Endodermal cell (in vitro differentiated cells): ENCODE measurements around the gene BOC. TPM values are rescaled to one million over a fixed set of nuclear protein-coding genes. Genes with fewer than 3 reads are reported as not detected.
A peak's percentile ranks its signal among the peaks of the same experiment; 100 is the strongest.

ENCODE experiments used
- DNase-seq: peaks from one replicate; pipeline ENCODE4 v3.0.0-alpha.2; 2017
- H3K27ac ChIP-seq: 2 replicates; pipeline ENCODE4 v1.5.1; 2013; ENCODE audit warnings: mild to moderate bottlenecking, low read depth, low read length, moderate library complexity
- H3K27me3 ChIP-seq: 2 replicates; pipeline ENCODE4 v1.6.1; 2013; ENCODE audit warnings: mild to moderate bottlenecking, low read length, moderate library complexity; ENCODE audit not compliant: insufficient read depth, control insufficient read depth, poor library complexity, severe bottlenecking
- H3K36me3 ChIP-seq: 2 replicates; pipeline ENCODE4 v1.7.0; 2013; ENCODE audit warnings: mild to moderate bottlenecking, low read length, moderate library complexity; ENCODE audit not compliant: control insufficient read depth, insufficient read depth
- H3K4me1 ChIP-seq: one replicate; pipeline ENCODE4 v1.7.0; 2013; ENCODE audit warnings: low read length; ENCODE audit not compliant: control insufficient read depth, insufficient read depth
- H3K4me3 ChIP-seq: 2 replicates; pipeline ENCODE4 v1.5.1; 2013; ENCODE audit warnings: mild to moderate bottlenecking, low read length, moderate library complexity
- H3K9ac ChIP-seq: 2 replicates; pipeline ENCODE4 v1.6.1; 2013; ENCODE audit warnings: mild to moderate bottlenecking, low read length, moderate library complexity; ENCODE audit not compliant: poor library complexity, severe bottlenecking; ENCODE audit errors: extremely low read depth
- H3K9me3 ChIP-seq: 2 replicates; pipeline ENCODE4 v1.6.1; 2013; ENCODE audit warnings: mild to moderate bottlenecking, low read length, moderate library complexity; ENCODE audit not compliant: control insufficient read depth
- H3K27ac Mint-ChIP-seq: 2 replicates; pipeline ENCODE4 v1.8.0; 2020; ENCODE audit warnings: mixed read lengths
- H3K27me3 Mint-ChIP-seq: 2 replicates; pipeline ENCODE4 v1.8.0; 2021; ENCODE audit warnings: mild to moderate bottlenecking, mixed read lengths; ENCODE audit not compliant: insufficient read depth
- H3K36me3 Mint-ChIP-seq: 2 replicates; pipeline ENCODE4 v1.8.0; 2020; ENCODE audit warnings: low read depth, mixed read lengths
- H3K4me1 Mint-ChIP-seq: 2 replicates; pipeline ENCODE4 v1.8.0; 2020; ENCODE audit warnings: mixed read lengths
- H3K4me3 Mint-ChIP-seq: 2 replicates; pipeline ENCODE4 v1.8.0; 2020; ENCODE audit warnings: mild to moderate bottlenecking, moderate library complexity, mixed read lengths
- H3K9me3 Mint-ChIP-seq: 2 replicates; pipeline ENCODE4 v1.8.0; 2020; ENCODE audit warnings: mild to moderate bottlenecking, mixed read lengths
- WGBS, 2 experiments: methylation state at CpG; one replicate each; pipeline versions ENCODE4 v1.1.5 to v1.1.7; 2013; ENCODE audit warnings: missing lambda C conversion rate in 2 of 2, mixed read lengths in 1 of 2; ENCODE audit not compliant: insufficient coverage in 1 of 2, insufficient read length in 1 of 2; 5-methylcytosine and 5-hydroxymethylcytosine counted together
- total RNA-seq, 2 donors: library from RNA; stranded (reverse); fragmentation: NEBNext Ultra II Directional in 1 of 2; extraction: Animal tissue kit (Norgen Biotek cat#: 25700) in 1 of 2; gene quantifications; 2 replicates in 1 of 2; 3 replicates in 1 of 2; pipeline ENCODE4 v1.2.1, GENCODE V29; 2021
- TF ChIP-seq, protein P1 (sequence below): fragments of 200-600 bp; sonication (generic); conservative IDR thresholded peaks from 2 replicates; pipeline ENCODE4 v1.5.0; 2021; ENCODE audit warnings: antibody characterized with exemption, mild to moderate bottlenecking

Gene BOC
- total RNA-seq, 2 donors from 2014 or later: 9.8 to 12.3 TPM

- Histone ChIP-seq H3K9me3 (no peaks in the 10 kb centered on the region), H3K36me3 (no peaks in the 10 kb centered on the region), H3K27ac (peak overlapping the region; percentile 90), H3K4me3 (peak overlapping the region; percentile 80), H3K27me3 (peaks cover 69% of the 10 kb centered on the region), H3K4me1 (no peaks in the 10 kb centered on the region), H3K9ac (peak overlapping the region; percentile 15)
- Mint-ChIP-seq H3K36me3 (no peaks in the 10 kb centered on the region), H3K9me3 (no peaks in the 10 kb centered on the region), H3K4me1 (peaks cover 17% of the 10 kb centered on the region), H3K4me3 (peak overlapping the region; percentile 60), H3K27ac (no peak overlapping the region), H3K27me3 (peaks cover 69% of the 10 kb centered on the region)
- TF ChIP-seq, protein P1, sequence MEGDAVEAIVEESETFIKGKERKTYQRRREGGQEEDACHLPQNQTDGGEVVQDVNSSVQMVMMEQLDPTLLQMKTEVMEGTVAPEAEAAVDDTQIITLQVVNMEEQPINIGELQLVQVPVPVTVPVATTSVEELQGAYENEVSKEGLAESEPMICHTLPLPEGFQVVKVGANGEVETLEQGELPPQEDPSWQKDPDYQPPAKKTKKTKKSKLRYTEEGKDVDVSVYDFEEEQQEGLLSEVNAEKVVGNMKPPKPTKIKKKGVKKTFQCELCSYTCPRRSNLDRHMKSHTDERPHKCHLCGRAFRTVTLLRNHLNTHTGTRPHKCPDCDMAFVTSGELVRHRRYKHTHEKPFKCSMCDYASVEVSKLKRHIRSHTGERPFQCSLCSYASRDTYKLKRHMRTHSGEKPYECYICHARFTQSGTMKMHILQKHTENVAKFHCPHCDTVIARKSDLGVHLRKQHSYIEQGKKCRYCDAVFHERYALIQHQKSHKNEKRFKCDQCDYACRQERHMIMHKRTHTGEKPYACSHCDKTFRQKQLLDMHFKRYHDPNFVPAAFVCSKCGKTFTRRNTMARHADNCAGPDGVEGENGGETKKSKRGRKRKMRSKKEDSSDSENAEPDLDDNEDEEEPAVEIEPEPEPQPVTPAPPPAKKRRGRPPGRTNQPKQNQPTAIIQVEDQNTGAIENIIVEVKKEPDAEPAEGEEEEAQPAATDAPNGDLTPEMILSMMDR: no peak
- no peak for DNase-seq
- 53 to 72% methylated on average over 2 to 5 of the region's 5 CpGs for WGBS, 2 experiments
These were observed 1.6 kb downstream of the BOC start for GRCh38 chr3:113212844-113213375.

GRCh38 chr3:113213896-113214587 is 2.7 kb downstream of the BOC start:
- Histone ChIP-seq H3K27ac (peak overlapping the region; percentile 35), H3K27me3 (peaks cover 67% of the 10 kb centered on the region), H3K9ac (no peak overlapping the region), H3K9me3 (no peaks in the 10 kb centered on the region), H3K4me3 (peak overlapping the region; percentile 80), H3K4me1 (no peaks in the 10 kb centered on the region), H3K36me3 (no peaks in the 10 kb centered on the region)
- Mint-ChIP-seq H3K9me3 (no peaks in the 10 kb centered on the region), H3K27ac (no peak overlapping the region), H3K36me3 (peaks cover 6% of the 10 kb centered on the region), H3K4me1 (peaks cover 22% of the 10 kb centered on the region), H3K27me3 (peaks cover 60% of the 10 kb centered on the region), H3K4me3 (no peak overlapping the region)
- DNase-seq: no peak
- TF ChIP-seq, protein P1: peak; percentile 45
- 72 to 85% methylated on average over 3 to 7 of the region's 7 CpGs for WGBS, 2 experiments

DNA sequence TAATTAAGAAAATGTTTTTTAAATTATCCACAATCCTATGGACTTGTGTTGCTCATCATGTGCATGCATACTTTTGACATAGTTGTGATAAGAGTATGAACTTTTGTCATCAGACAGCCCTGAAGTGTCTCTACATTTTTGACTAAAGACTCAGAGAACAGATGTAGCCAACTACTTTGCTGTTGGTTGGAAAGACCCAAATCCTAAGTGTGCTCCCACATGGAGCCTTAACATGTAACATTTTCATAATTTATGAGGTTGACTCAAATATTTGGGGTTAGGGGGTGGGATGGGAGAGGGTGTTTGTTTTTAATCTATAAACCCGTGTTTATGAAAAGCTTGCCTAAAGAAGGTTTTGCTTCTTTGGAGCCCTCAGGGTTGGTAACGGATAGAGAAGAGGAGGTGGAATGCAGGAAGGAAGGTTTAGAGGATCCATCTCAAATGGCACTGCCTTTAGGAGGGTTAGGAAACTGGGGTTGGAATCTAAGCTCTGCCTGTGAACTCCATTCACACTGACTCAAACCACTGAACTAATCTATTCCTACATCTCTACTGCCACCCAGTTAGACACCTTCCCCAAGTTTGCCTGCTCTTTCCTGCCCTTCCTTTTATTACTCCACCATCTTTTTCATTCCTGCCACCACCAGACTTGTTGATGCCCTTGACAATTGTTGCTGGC is 3.7 kb downstream of the BOC start:
- Histone ChIP-seq H3K4me3 (no peak overlapping the region), H3K9me3 (no peaks in the 10 kb centered on the region), H3K27ac (no peak overlapping the region), H3K9ac (no peak overlapping the region), H3K36me3 (no peaks in the 10 kb centered on the region), H3K4me1 (no peaks in the 10 kb centered on the region), H3K27me3 (peaks cover 57% of the 10 kb centered on the region)
- Mint-ChIP-seq H3K27ac (no peak overlapping the region), H3K36me3 (peaks cover 6% of the 10 kb centered on the region), H3K4me1 (peaks cover 22% of the 10 kb centered on the region), H3K4me3 (no peak overlapping the region), H3K9me3 (no peaks in the 10 kb centered on the region), H3K27me3 (peaks cover 54% of the 10 kb centered on the region)
- DNase-seq: no peak
- TF ChIP-seq, protein P1: no peak
- 84 to 100% methylated on average over 1 to 2 of the region's 2 CpGs for WGBS, 2 experiments
